GM12878 (cell line): ENCODE results near the gene ELMO2. TPM values are rescaled to one million over a fixed set of nuclear protein-coding genes. Genes with fewer than 3 reads are reported as not detected.

Experiments used
- ATAC-seq: fragments of 200-7000 bp; cut with Tn5 transposase; 3 replicates; pipeline ENCODE4 v1.9.1; 2020; ENCODE audit warnings: mild to moderate bottlenecking, moderate library complexity
- BruUV-seq: library from RNA; stranded (reverse); fragments of 400-500 nt; replicated peaks from 2 replicates; lab custom pipeline; 2021; lab: Mats Ljungman, UMichigan
- CTCF ChIA-PET: fragments of 300-600 bp; sonication (Branson Sonifier 250); formaldehyde crosslinking; extraction: SDS; loops from one replicate; lab custom pipeline; 2021; ENCODE audit warnings: inconsistent platforms; lab: Yijun Ruan, JAX
- POLR2A ChIA-PET: fragments of 350-600 bp; formaldehyde crosslinking; extraction: SDS; loops from one replicate; lab custom pipeline; 2021; ENCODE audit warnings: inconsistent platforms; lab: Charles Lee
- RAD21 ChIA-PET: fragments of 300-600 bp; sonication (Branson Sonifier 250); formaldehyde crosslinking; loops from one replicate; lab custom pipeline; 2023; ENCODE audit warnings: antibody characterized with exemption; ENCODE audit not compliant: unreplicated experiment; lab: Charles Lee
- SMC1A ChIA-PET: fragments of 300-600 bp; sonication (Branson Sonifier 250); formaldehyde crosslinking; loops from one replicate; lab custom pipeline; 2023; ENCODE audit not compliant: unreplicated experiment, uncharacterized antibody; lab: Charles Lee
- DNase-seq: peaks from one replicate; pipeline ENCODE4 v3.0.0-alpha.2; 2011; ENCODE audit warnings: low read depth, low spot score
- FAIRE-seq: peaks from 3 replicates; lab custom pipeline; 2011; peaks lifted over from hg19 to GRCh38; lab: Jason Lieb, UNC
- H2AFZ ChIP-seq: 2 replicates; pipeline ENCODE4 v1.6.0; 2011; ENCODE audit warnings: low read depth, low read length, control low read depth; ENCODE audit not compliant: control insufficient read depth
- H3K27ac ChIP-seq: 2 replicates; pipeline ENCODE4 v1.5.1; 2011; ENCODE audit warnings: control low read depth; ENCODE audit not compliant: control insufficient read depth, insufficient read depth
- H3K27me3 ChIP-seq, 2 experiments: replicated peaks in 1 of 2; 2 replicates each; pipeline versions ENCODE4 v1.6.0 to v1.6.1; 2011; ENCODE audit warnings: low read length in 1 of 2; ENCODE audit not compliant: control insufficient read depth in 2 of 2, insufficient read depth in 2 of 2
- H3K36me3 ChIP-seq, 2 experiments: 2 replicates each; pipeline ENCODE4 v1.5.1; 2011; ENCODE audit warnings: low read length in 1 of 2; ENCODE audit not compliant: control insufficient read depth in 2 of 2, insufficient read depth in 2 of 2
- H3K4me1 ChIP-seq: 2 replicates; pipeline ENCODE4 v1.6.1; 2011; ENCODE audit warnings: mild to moderate bottlenecking, low read length, moderate library complexity, mixed read lengths; ENCODE audit not compliant: control insufficient read depth, insufficient read depth
- H3K4me2 ChIP-seq: 2 replicates; pipeline ENCODE4 v1.6.0; 2011; ENCODE audit warnings: control low read depth; ENCODE audit not compliant: control insufficient read depth, insufficient read depth
- H3K4me3 ChIP-seq: fragments of 200-600 bp; sonication (generic); 2 replicates; pipeline ENCODE4 v1.5.1; 2016
- H3K79me2 ChIP-seq: 2 replicates; pipeline ENCODE4 v1.6.0; 2011; ENCODE audit warnings: low read length; ENCODE audit not compliant: control insufficient read depth, insufficient read depth
- H3K9ac ChIP-seq: 2 replicates; pipeline ENCODE4 v1.8.0; 2011; ENCODE audit warnings: low read length, control low read depth, mixed read lengths; ENCODE audit not compliant: control insufficient read depth, insufficient read depth
- H3K9me3 ChIP-seq: replicated peaks from 3 replicates; pipeline ENCODE4 v1.5.1; 2011; ENCODE audit warnings: mild to moderate bottlenecking, low read length; ENCODE audit not compliant: control insufficient read depth, insufficient read depth
- H4K20me1 ChIP-seq: 2 replicates; pipeline ENCODE4 v1.6.0; 2011; ENCODE audit not compliant: control insufficient read depth, insufficient read depth
- CUX1 ChIP-seq: IDR thresholded peaks from 2 replicates; pipeline ENCODE4 v1.6.1; 2012; ENCODE audit warnings: improper control_type of control experiment, low read depth, low read length; ENCODE audit not compliant: insufficient replicate concordance
- PAX8 ChIP-seq: fragments of 450-650 bp; IDR thresholded peaks from 2 replicates; pipeline ENCODE4 v1.6.1; 2017; ENCODE audit warnings: mild to moderate bottlenecking, moderate library complexity
- SREBF2 ChIP-seq: IDR thresholded peaks from 2 replicates; pipeline ENCODE4 v1.6.1; 2012; ENCODE audit warnings: mild to moderate bottlenecking, low read length
- USF1 ChIP-seq: IDR thresholded peaks from 2 replicates; pipeline ENCODE4 v1.6.1; 2011; ENCODE audit warnings: borderline replicate concordance, low read depth, mild to moderate bottlenecking, moderate library complexity, mixed read lengths, low read length; ENCODE audit not compliant: insufficient read depth; ENCODE audit errors: extremely low read length
- ZNF207 ChIP-seq: fragments of 450-650 bp; IDR thresholded peaks from 2 replicates; pipeline ENCODE4 v1.6.1; 2014; ENCODE audit warnings: antibody characterized with exemption, mild to moderate bottlenecking, borderline replicate concordance
- ZNF24 ChIP-seq: fragments of 450-650 bp; IDR thresholded peaks from 2 replicates; pipeline ENCODE4 v1.6.1; 2017; ENCODE audit warnings: antibody characterized with exemption, mild to moderate bottlenecking
- WGBS: methylation state at CpG from one replicate; pipeline ENCODE4 v1.1.6; 2016; ENCODE audit warnings: low lambda C conversion rate; ENCODE audit not compliant: insufficient replicate concordance, insufficient coverage; ENCODE audit errors: missing lambda C conversion rate; 5-methylcytosine and 5-hydroxymethylcytosine counted together
- in situ Hi-C: fragments of 300-500 bp; cut with MboI; formaldehyde crosslinking; loops from 9 replicates; pipeline ENCODE4 v1.14.3; 2018; ENCODE audit warnings: mixed read lengths
- intact Hi-C: fragments of 100-400 bp; cut with micrococcal nuclease; formaldehyde crosslinking; loops from one replicate; pipeline ENCODE4 v1.14.2; 2022; ENCODE audit not compliant: unreplicated experiment
- polyA plus RNA-seq, 11 experiments: library from polyadenylated mRNA; depleted of rRNA in 4 of 11; unstranded in 6 of 11; stranded (reverse) in 5 of 11; fragments of >200 nt; fragmentation: Nextera tagmentation in 4 of 11; fragmentation: Illumina TruSeq in 1 of 11; extraction: Ambion mirVana in 4 of 11; extraction: Trizol in 1 of 11; gene quantifications; 1 replicate in 1 of 11; 2 replicates in 10 of 11; pipeline versions ENCODE4 v1.2.1 to v1.2.3, GENCODE V29; 2011 to 2016; ENCODE audit warnings: inconsistent platforms in 2 of 11, missing spikeins in 2 of 11, low read depth in 1 of 11
- total RNA-seq, 4 experiments: library from RNA; depleted of rRNA in 3 of 4; stranded (reverse); fragments of >200 nt in 3 of 4; fragmentation: Illumina TruSeq in 1 of 4; extraction: Trizol in 1 of 4; gene quantifications; 2 replicates each; pipeline versions ENCODE4 v1.2.1 to v1.2.3, GENCODE V29; 2013 to 2021
- TF ChIP-seq, protein P1 (sequence below): IDR thresholded peaks from 2 replicates; pipeline ENCODE4 v1.6.1; 2012; ENCODE audit warnings: low read length, inconsistent platforms

Gene ELMO2
- total and polyA plus RNA-seq, 10 of the 15 experiments (the other 5 are each of a cell fraction or from before 2014, with no cell fraction given): 14.2 to 40.2 (median 37.6) TPM

DNA sequence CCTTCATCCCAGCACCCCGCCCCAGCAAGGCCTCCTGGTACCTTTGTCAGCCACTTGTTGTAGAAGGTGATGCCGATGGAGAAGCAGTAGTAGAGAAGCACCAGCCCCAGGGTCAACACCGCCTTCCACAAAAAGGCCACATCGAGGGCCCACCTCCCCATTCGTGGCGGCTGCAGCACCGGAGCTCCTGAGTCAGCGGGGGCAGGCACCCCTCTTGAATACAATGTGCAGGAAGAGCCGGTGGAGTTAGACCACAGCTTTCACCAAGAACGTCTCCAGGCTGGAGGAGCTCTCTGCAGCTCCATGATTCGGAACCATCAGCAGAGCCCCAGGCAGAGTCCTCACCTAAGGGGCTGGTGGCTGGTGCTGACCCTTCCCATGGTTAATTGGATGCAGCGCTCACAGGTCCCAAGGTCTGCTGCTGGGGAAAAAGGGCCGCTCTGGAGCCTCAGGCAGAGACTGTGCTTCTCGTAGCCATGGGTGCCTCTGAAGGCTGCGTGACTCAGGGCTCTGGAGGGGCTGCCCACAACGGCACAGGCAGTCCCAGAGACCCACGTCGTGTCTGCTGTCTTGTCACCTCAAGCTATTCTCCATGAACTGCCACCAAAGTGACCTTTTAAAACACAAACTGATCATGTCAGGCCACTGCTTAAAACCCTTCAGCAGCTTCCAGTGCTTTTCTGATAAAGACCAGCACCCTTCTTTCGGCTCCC lies 47.9 kb downstream of the ELMO2 start:
- H2AFZ ChIP-seq: no peak overlapping the region
- peaks cover 39% of the 10 kb centered on the region for H3K79me2 ChIP-seq
- H3K9me3 ChIP-seq: no peaks in the 10 kb centered on the region
- ChIA-PET SMC1A (interaction anchor here (0.6 to 3.4 kb wide), 5 partner anchors 9 to 1350 kb away, joined by 3 to 20 read pairs (median 3); partner anchors contain the start of gene ELMO2), CTCF (interaction anchor here (1.5 to 2.3 kb wide), 4 partner anchors 9 to 48 kb away, joined by 3 to 16 read pairs (median 6); partner anchors contain the start of gene ELMO2), RAD21 (interaction anchor here (0.6 to 3.4 kb wide), 7 partner anchors 10 to 560 kb away, joined by 3 to 21 read pairs (median 4); partner anchors contain the start of genes ELMO2 and ZNF335), POLR2A (interaction anchor here (2.8 kb wide), 1 partner anchor 48 kb away, joined by 17 read pairs; the partner anchor contains the start of gene ELMO2)
- H3K4me3 ChIP-seq: no peak overlapping the region
- intact Hi-C loops (loop anchor here (1.0 kb wide), 1 partner anchor 8 kb away; no protein-coding TSS in a partner anchor), in situ Hi-C loops (loop anchor here (25.0 kb wide), 1 partner anchor 546 kb away; the partner anchor contains the start of gene UBE2C)
- H3K4me1 ChIP-seq: peaks cover 48% of the 10 kb centered on the region
- no peaks in the 10 kb centered on the region for H3K27me3 ChIP-seq
- 77% methylated on average over 19 of the region's 19 CpGs for WGBS
- TF ChIP-seq, protein P1, sequence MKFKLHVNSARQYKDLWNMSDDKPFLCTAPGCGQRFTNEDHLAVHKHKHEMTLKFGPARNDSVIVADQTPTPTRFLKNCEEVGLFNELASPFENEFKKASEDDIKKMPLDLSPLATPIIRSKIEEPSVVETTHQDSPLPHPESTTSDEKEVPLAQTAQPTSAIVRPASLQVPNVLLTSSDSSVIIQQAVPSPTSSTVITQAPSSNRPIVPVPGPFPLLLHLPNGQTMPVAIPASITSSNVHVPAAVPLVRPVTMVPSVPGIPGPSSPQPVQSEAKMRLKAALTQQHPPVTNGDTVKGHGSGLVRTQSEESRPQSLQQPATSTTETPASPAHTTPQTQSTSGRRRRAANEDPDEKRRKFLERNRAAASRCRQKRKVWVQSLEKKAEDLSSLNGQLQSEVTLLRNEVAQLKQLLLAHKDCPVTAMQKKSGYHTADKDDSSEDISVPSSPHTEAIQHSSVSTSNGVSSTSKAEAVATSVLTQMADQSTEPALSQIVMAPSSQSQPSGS: no peak
- TF ChIP-seq CUX1: no peak
- TF ChIP-seq PAX8: no peak
- TF ChIP-seq USF1: no peak
- no peak for TF ChIP-seq SREBF2
- TF ChIP-seq ZNF24: no peak
- no peak for TF ChIP-seq ZNF207
- ATAC-seq (peak; percentile 18), DNase-seq (no peak), FAIRE-seq (no peak)
- H3K9ac ChIP-seq: peak overlapping the region; percentile 37; the same call in 1 of the 2 replicates
- peak overlapping the region; percentile 90 for H3K4me2 ChIP-seq
- no TSS peak for BruUV-seq
- peak overlapping the region; percentile 30 for H3K27ac ChIP-seq
- H3K36me3 ChIP-seq: peaks cover 8 to 12% of the 10 kb centered on the region in 2 experiments
- H4K20me1 ChIP-seq: no peaks in the 10 kb centered on the region
